NCI-H2227 (cell line): ENCODE results near the gene OPN3.

Experiments
- DNase-seq: peaks from one replicate; lab custom pipeline; 2025; ENCODE audit not compliant: unreplicated experiment; lab: John Stamatoyannopoulos, UW

The OPN3 gene

GRCh38 chr1:241591736-241592135 lies 48.4 kb downstream of the OPN3 start:
- no peak for DNase-seq

GRCh38 chr1:241591317-241591716 lies 48.9 kb downstream of the OPN3 start:
- DNase-seq: no peak

GRCh38 chr1:241590719-241591118 lies 49.5 kb downstream of the OPN3 start:
- DNase-seq: no peak

- DNase-seq: no peak
These were observed 50.6 kb downstream of the OPN3 start for GRCh38 chr1:241589521-241589920.

- no peak for DNase-seq
These were observed 53.2 kb downstream of the OPN3 start for GRCh38 chr1:241586905-241587512.

GRCh38 chr1:241582921-241583321 lies 57.2 kb downstream of the OPN3 start:
- DNase-seq: no peak

- no peak for DNase-seq
These were observed 60.7 kb downstream of the OPN3 start for GRCh38 chr1:241579434-241579833.

- no peak for DNase-seq
These were observed 66.0 kb downstream of the OPN3 start for GRCh38 chr1:241574154-241574553.

GRCh38 chr1:241569848-241570247 lies 70.3 kb downstream of the OPN3 start:
- no peak for DNase-seq

- DNase-seq: no peak
These were observed 79.4 kb downstream of the OPN3 start for GRCh38 chr1:241560849-241561187.

GRCh38 chr1:241560146-241560848 lies 79.9 kb downstream of the OPN3 start:
- no peak for DNase-seq

- DNase-seq: no peak
These were observed 82.5 kb downstream of the OPN3 start for GRCh38 chr1:241557551-241558193.

- no peak for DNase-seq
These were observed 83.1 kb downstream of the OPN3 start for GRCh38 chr1:241557031-241557430.

- no peak for DNase-seq
These were observed 84.6 kb downstream of the OPN3 start for GRCh38 chr1:241555526-241555925.

- no peak for DNase-seq
These were observed 86.1 kb downstream of the OPN3 start for GRCh38 chr1:241553886-241554592.

GRCh38 chr1:241551759-241552638 lies 88.2 kb downstream of the OPN3 start:
- no peak for DNase-seq

- no peak for DNase-seq
These were observed 89.9 kb downstream of the OPN3 start for GRCh38 chr1:241550318-241550717.

GRCh38 chr1:241548008-241548407 lies 92.2 kb downstream of the OPN3 start:
- no peak for DNase-seq
